WTC11 (cell line): ENCODE measurements around the gene CCDC87. TPM values are rescaled to one million over a fixed set of nuclear protein-coding genes. Genes with fewer than 3 reads are reported as not detected.
"Not testable (repeated sequence)": the region's sequence is repeated elsewhere in the genome, so short reads cannot be mapped to it uniquely, and the experiment has no call there.

ENCODE experiments used
- ATAC-seq: fragments of 200-7000 bp; cut with Tn5 transposase; 2 replicates; pipeline ENCODE4 v1.10.0; 2021; ENCODE audit warnings: mild to moderate bottlenecking, moderate library complexity
- CTCF ChIA-PET: fragments of 300-600 bp; sonication (Branson Sonifier 250); formaldehyde crosslinking; loops from one replicate; lab custom pipeline; 2021; ENCODE audit warnings: antibody characterized with exemption; lab: Charles Lee
- POLR2A ChIA-PET: fragments of 350-600 bp; sonication (Branson Sonifier 250); formaldehyde crosslinking; loops from one replicate; lab custom pipeline; 2021; ENCODE audit warnings: antibody characterized with exemption; lab: Charles Lee
- DNase-seq: peaks from one replicate; pipeline ENCODE4 v3.0.0; 2021; ENCODE audit warnings: low spot score
- H3K27ac Mint-ChIP-seq: 2 replicates; pipeline ENCODE4 v1.8.0; 2021; ENCODE audit warnings: mixed read lengths
- H3K27me3 Mint-ChIP-seq: 2 replicates; pipeline ENCODE4 v1.8.0; 2021; ENCODE audit warnings: low read depth, mild to moderate bottlenecking, moderate library complexity, mixed read lengths
- H3K36me3 Mint-ChIP-seq: 2 replicates; pipeline ENCODE4 v1.8.0; 2021; ENCODE audit warnings: mixed read lengths
- H3K4me1 Mint-ChIP-seq: 2 replicates; pipeline ENCODE4 v1.8.0; 2022; ENCODE audit warnings: mixed read lengths
- H3K4me3 Mint-ChIP-seq: 2 replicates; pipeline ENCODE4 v1.8.0; 2021; ENCODE audit warnings: mild to moderate bottlenecking, moderate library complexity, mixed read lengths
- H3K9me3 Mint-ChIP-seq: 2 replicates; pipeline ENCODE4 v1.8.0; 2021; ENCODE audit warnings: mixed read lengths
- ESRRA ChIP-seq: sonication (generic); formaldehyde crosslinking; IDR thresholded peaks from 2 replicates; pipeline ENCODE4 v1.8.1; 2022; ENCODE audit warnings: mild to moderate bottlenecking, missing genetic modification reagents, borderline replicate concordance
- FOXP1 ChIP-seq: sonication (generic); formaldehyde crosslinking; IDR thresholded peaks from 2 replicates; pipeline ENCODE4 v1.8.0; 2022; ENCODE audit warnings: missing genetic modification reagents, mild to moderate bottlenecking, moderate library complexity, borderline replicate concordance
- JAZF1 ChIP-seq: fragments of 250-450 bp; sonication (Bioruptor Pico); IDR thresholded peaks from 2 replicates; pipeline ENCODE4 v1.9.0; 2021; ENCODE audit warnings: moderate library complexity, mild to moderate bottlenecking, inconsistent platforms
- NFYB ChIP-seq: sonication (generic); formaldehyde crosslinking; conservative IDR thresholded peaks from 2 replicates; pipeline ENCODE4 v1.8.0; 2022; ENCODE audit warnings: low read depth, missing genetic modification reagents
- NR1H2 ChIP-seq: sonication (generic); formaldehyde crosslinking; IDR thresholded peaks from 2 replicates; pipeline ENCODE4 v1.9.0; 2021; ENCODE audit warnings: mild to moderate bottlenecking, moderate library complexity, missing genetic modification reagents
- NR2C2 ChIP-seq: sonication (generic); formaldehyde crosslinking; IDR thresholded peaks from 2 replicates; pipeline ENCODE4 v1.8.0; 2022; ENCODE audit warnings: mild to moderate bottlenecking, missing genetic modification reagents
- PRDM15 ChIP-seq: sonication (generic); formaldehyde crosslinking; IDR thresholded peaks from 2 replicates; pipeline ENCODE4 v1.8.0; 2022; ENCODE audit warnings: missing genetic modification reagents
- SP1 ChIP-seq: sonication (generic); formaldehyde crosslinking; conservative IDR thresholded peaks from 2 replicates; pipeline ENCODE4 v1.8.1; 2022; ENCODE audit warnings: missing genetic modification reagents
- ZBTB21 ChIP-seq: sonication (generic); formaldehyde crosslinking; IDR thresholded peaks from 2 replicates; pipeline ENCODE4 v1.8.1; 2023; ENCODE audit warnings: mild to moderate bottlenecking, missing genetic modification reagents, borderline replicate concordance
- ZNF396 ChIP-seq: fragments of 250-450 bp; sonication (Bioruptor Pico); IDR thresholded peaks from 2 replicates; pipeline ENCODE4 v1.8.0; 2021; ENCODE audit warnings: mild to moderate bottlenecking, moderate library complexity, borderline replicate concordance
- total RNA-seq: library from RNA; stranded (reverse); gene quantifications from 3 replicates; pipeline ENCODE4 v1.2.3, GENCODE V29; 2021
- TF ChIP-seq, protein P1 (sequence below): sonication (generic); formaldehyde crosslinking; IDR thresholded peaks from 2 replicates; pipeline ENCODE4 v1.8.0; 2022; ENCODE audit warnings: mild to moderate bottlenecking, missing genetic modification reagents
- TF ChIP-seq, protein P2 (sequence below): fragments of 250-450 bp; sonication (Bioruptor Pico); IDR thresholded peaks from 2 replicates; pipeline ENCODE4 v1.9.0; 2021; ENCODE audit warnings: mild to moderate bottlenecking, borderline replicate concordance
- TF ChIP-seq, protein P3 (sequence below): sonication (generic); formaldehyde crosslinking; IDR thresholded peaks from 2 replicates; pipeline ENCODE4 v1.8.0; 2022; ENCODE audit warnings: mild to moderate bottlenecking, missing genetic modification reagents
- TF ChIP-seq, protein P4 (sequence below): fragments of 250-450 bp; sonication (Bioruptor Pico); IDR thresholded peaks from 2 replicates; pipeline ENCODE4 v1.8.0; 2021; ENCODE audit warnings: mild to moderate bottlenecking

The CCDC87 gene
- total RNA-seq, 1 experiment from 2014 or later = 0.85 TPM

- TF ChIP-seq, protein P1, sequence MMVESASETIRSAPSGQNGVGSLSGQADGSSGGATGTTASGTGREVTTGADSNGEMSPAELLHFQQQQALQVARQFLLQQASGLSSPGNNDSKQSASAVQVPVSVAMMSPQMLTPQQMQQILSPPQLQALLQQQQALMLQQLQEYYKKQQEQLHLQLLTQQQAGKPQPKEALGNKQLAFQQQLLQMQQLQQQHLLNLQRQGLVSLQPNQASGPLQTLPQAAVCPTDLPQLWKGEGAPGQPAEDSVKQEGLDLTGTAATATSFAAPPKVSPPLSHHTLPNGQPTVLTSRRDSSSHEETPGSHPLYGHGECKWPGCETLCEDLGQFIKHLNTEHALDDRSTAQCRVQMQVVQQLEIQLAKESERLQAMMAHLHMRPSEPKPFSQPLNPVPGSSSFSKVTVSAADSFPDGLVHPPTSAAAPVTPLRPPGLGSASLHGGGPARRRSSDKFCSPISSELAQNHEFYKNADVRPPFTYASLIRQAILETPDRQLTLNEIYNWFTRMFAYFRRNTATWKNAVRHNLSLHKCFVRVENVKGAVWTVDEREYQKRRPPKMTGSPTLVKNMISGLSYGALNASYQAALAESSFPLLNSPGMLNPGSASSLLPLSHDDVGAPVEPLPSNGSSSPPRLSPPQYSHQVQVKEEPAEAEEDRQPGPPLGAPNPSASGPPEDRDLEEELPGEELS (CRISPR knock-in tag) = no peak
- TF ChIP-seq JAZF1 (CRISPR knock-in tag) = no peak
- TF ChIP-seq ESRRA (CRISPR knock-in tag) = no peak
- TF ChIP-seq ZBTB21 = no peak
- TF ChIP-seq NR2C2 (CRISPR knock-in tag) = no peak
- TF ChIP-seq ZNF396 (CRISPR knock-in tag) = no peak
- TF ChIP-seq PRDM15 (CRISPR knock-in tag) = no peak
- TF ChIP-seq, protein P2, sequence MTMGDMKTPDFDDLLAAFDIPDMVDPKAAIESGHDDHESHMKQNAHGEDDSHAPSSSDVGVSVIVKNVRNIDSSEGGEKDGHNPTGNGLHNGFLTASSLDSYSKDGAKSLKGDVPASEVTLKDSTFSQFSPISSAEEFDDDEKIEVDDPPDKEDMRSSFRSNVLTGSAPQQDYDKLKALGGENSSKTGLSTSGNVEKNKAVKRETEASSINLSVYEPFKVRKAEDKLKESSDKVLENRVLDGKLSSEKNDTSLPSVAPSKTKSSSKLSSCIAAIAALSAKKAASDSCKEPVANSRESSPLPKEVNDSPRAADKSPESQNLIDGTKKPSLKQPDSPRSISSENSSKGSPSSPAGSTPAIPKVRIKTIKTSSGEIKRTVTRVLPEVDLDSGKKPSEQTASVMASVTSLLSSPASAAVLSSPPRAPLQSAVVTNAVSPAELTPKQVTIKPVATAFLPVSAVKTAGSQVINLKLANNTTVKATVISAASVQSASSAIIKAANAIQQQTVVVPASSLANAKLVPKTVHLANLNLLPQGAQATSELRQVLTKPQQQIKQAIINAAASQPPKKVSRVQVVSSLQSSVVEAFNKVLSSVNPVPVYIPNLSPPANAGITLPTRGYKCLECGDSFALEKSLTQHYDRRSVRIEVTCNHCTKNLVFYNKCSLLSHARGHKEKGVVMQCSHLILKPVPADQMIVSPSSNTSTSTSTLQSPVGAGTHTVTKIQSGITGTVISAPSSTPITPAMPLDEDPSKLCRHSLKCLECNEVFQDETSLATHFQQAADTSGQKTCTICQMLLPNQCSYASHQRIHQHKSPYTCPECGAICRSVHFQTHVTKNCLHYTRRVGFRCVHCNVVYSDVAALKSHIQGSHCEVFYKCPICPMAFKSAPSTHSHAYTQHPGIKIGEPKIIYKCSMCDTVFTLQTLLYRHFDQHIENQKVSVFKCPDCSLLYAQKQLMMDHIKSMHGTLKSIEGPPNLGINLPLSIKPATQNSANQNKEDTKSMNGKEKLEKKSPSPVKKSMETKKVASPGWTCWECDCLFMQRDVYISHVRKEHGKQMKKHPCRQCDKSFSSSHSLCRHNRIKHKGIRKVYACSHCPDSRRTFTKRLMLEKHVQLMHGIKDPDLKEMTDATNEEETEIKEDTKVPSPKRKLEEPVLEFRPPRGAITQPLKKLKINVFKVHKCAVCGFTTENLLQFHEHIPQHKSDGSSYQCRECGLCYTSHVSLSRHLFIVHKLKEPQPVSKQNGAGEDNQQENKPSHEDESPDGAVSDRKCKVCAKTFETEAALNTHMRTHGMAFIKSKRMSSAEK (CRISPR knock-in tag) = no peak
- TF ChIP-seq, protein P3, sequence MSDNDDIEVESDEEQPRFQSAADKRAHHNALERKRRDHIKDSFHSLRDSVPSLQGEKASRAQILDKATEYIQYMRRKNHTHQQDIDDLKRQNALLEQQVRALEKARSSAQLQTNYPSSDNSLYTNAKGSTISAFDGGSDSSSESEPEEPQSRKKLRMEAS = no peak
- no peak for TF ChIP-seq FOXP1 (CRISPR knock-in tag)
These were observed 49.0 kb upstream of the CCDC87 start (continued) for GRCh38 chr11:66641834-66642233.

- ChIA-PET CTCF (interaction anchor here (1.0 kb wide), 1 partner anchor 148 kb away, joined by 4 read pairs; no protein-coding TSS in a partner anchor), POLR2A (interaction anchor here (0.6 to 3.0 kb wide), 3 partner anchors 9 to 38 kb away, joined by 3 to 38 read pairs (median 27); partner anchors contain the start of gene RBM4B)
- DNase-seq, H3K27me3 Mint-ChIP-seq, H3K9me3 Mint-ChIP-seq, ATAC-seq: not testable (repeated sequence)
- H3K36me3 Mint-ChIP-seq = peaks cover 61% of the 10 kb centered on the region
- peak overlapping the region; percentile 99 for H3K27ac Mint-ChIP-seq
- H3K4me1 Mint-ChIP-seq = peaks cover 67% of the 10 kb centered on the region
- peak overlapping the region; percentile 99 for H3K4me3 Mint-ChIP-seq
These were observed 47.0 kb upstream of the CCDC87 start for GRCh38 chr11:66639814-66640340.

DNA sequence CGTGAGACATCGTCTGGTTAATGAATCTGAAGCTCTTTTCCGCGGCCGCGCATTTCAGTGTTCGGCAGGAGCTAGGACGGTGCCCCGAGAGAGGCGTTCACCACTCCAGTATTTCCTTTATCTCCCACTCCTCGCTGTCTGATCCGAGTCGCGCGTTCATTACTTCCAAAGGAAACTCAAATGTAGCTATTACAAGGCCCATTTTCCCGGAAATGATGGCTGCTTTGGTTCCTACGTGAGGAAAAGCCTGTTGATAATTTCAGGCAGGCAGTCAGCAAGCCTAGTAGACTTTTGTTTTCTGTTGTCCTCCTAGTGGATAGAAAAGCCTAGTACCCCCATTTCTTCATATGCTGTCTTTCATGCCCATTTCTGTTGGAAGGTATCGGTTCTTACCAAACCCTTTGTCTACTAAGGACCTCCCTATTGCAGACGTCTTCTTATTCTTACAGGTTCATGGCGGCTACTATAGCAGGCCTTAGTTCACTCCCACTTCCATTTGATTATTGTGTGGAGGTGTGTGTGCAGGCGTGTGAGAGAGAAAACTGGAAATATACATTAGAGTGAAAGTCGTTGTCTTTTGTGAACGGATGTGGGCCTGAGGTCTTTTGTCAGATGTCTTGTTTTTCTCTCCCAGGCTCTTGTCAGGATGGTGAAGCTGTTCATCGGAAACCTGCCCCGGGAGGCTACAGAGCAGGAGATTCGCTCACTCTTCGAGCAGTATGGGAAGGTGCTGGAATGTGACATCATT, 46.4 kb upstream of the CCDC87 start:
- DNase-seq = no peak
- ATAC-seq = no peak
- peak overlapping the region; percentile 99 for H3K27ac Mint-ChIP-seq
- ChIA-PET POLR2A (interaction anchor here (0.6 to 3.0 kb wide), 11 partner anchors 9 to 93 kb away, joined by 3 to 38 read pairs (median 12); partner anchors contain the start of genes CCDC87, CCS, RBM14 and RBM4B), CTCF (interaction anchor here (0.5 to 2.1 kb wide), 6 partner anchors 16 to 337 kb away, joined by 3 to 23 read pairs (median 4); partner anchors contain the start of genes CCDC87, CCS and RBM4B)
- H3K27me3 Mint-ChIP-seq = no peaks in the 10 kb centered on the region
- no peaks in the 10 kb centered on the region for H3K9me3 Mint-ChIP-seq
- peak overlapping the region; percentile 99 for H3K4me3 Mint-ChIP-seq
- H3K4me1 Mint-ChIP-seq = peaks cover 64% of the 10 kb centered on the region
- H3K36me3 Mint-ChIP-seq = peaks cover 60% of the 10 kb centered on the region
- TF ChIP-seq, protein P2 (CRISPR knock-in tag) = no peak
- TF ChIP-seq NR1H2 (CRISPR knock-in tag) (no peak), SP1 (CRISPR knock-in tag) (no peak), FOXP1 (CRISPR knock-in tag) (no peak), NFYB (no peak)
- TF ChIP-seq, protein P4, sequence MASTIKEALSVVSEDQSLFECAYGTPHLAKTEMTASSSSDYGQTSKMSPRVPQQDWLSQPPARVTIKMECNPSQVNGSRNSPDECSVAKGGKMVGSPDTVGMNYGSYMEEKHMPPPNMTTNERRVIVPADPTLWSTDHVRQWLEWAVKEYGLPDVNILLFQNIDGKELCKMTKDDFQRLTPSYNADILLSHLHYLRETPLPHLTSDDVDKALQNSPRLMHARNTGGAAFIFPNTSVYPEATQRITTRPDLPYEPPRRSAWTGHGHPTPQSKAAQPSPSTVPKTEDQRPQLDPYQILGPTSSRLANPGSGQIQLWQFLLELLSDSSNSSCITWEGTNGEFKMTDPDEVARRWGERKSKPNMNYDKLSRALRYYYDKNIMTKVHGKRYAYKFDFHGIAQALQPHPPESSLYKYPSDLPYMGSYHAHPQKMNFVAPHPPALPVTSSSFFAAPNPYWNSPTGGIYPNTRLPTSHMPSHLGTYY (CRISPR knock-in tag) = no peak
